HFF-Myc (cell line): Measurements from ENCODE around the gene RAPGEF6.
"Not testable (repeated sequence)": the region's sequence is repeated elsewhere in the genome, so short reads cannot be mapped to it uniquely, and the experiment has no call there.

Source experiments
- DNase-seq: peaks from one replicate; pipeline ENCODE4 v3.0.0-alpha.2; 2011; ENCODE audit warnings: low read depth; ENCODE audit errors: extremely low read depth
- H3K4me3 ChIP-seq: replicated peaks from 2 replicates; pipeline ENCODE4 v1.5.1; 2011; ENCODE audit warnings: low read depth, mild to moderate bottlenecking, control low read depth, low read length
- TF ChIP-seq, protein P1 (sequence below): IDR thresholded peaks from 2 replicates; pipeline ENCODE4 v1.5.1; 2012; ENCODE audit warnings: mild to moderate bottlenecking, low read depth, low read length, control low read depth; ENCODE audit errors: missing control alignments

Gene RAPGEF6, protein sequence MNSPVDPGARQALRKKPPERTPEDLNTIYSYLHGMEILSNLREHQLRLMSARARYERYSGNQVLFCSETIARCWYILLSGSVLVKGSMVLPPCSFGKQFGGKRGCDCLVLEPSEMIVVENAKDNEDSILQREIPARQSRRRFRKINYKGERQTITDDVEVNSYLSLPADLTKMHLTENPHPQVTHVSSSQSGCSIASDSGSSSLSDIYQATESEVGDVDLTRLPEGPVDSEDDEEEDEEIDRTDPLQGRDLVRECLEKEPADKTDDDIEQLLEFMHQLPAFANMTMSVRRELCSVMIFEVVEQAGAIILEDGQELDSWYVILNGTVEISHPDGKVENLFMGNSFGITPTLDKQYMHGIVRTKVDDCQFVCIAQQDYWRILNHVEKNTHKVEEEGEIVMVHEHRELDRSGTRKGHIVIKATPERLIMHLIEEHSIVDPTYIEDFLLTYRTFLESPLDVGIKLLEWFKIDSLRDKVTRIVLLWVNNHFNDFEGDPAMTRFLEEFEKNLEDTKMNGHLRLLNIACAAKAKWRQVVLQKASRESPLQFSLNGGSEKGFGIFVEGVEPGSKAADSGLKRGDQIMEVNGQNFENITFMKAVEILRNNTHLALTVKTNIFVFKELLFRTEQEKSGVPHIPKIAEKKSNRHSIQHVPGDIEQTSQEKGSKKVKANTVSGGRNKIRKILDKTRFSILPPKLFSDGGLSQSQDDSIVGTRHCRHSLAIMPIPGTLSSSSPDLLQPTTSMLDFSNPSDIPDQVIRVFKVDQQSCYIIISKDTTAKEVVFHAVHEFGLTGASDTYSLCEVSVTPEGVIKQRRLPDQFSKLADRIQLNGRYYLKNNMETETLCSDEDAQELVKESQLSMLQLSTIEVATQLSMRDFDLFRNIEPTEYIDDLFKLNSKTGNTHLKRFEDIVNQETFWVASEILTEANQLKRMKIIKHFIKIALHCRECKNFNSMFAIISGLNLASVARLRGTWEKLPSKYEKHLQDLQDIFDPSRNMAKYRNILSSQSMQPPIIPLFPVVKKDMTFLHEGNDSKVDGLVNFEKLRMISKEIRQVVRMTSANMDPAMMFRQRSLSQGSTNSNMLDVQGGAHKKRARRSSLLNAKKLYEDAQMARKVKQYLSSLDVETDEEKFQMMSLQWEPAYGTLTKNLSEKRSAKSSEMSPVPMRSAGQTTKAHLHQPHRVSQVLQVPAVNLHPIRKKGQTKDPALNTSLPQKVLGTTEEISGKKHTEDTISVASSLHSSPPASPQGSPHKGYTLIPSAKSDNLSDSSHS (N-terminal part only)

GRCh38 chr5:131634996-131635683 is at the start of gene RAPGEF6:
Gene RAPGEF6 (minus strand): TSS chr5:131635229. CDS start chr5:131635030, 199 bp downstream.
- TF ChIP-seq, protein P1, sequence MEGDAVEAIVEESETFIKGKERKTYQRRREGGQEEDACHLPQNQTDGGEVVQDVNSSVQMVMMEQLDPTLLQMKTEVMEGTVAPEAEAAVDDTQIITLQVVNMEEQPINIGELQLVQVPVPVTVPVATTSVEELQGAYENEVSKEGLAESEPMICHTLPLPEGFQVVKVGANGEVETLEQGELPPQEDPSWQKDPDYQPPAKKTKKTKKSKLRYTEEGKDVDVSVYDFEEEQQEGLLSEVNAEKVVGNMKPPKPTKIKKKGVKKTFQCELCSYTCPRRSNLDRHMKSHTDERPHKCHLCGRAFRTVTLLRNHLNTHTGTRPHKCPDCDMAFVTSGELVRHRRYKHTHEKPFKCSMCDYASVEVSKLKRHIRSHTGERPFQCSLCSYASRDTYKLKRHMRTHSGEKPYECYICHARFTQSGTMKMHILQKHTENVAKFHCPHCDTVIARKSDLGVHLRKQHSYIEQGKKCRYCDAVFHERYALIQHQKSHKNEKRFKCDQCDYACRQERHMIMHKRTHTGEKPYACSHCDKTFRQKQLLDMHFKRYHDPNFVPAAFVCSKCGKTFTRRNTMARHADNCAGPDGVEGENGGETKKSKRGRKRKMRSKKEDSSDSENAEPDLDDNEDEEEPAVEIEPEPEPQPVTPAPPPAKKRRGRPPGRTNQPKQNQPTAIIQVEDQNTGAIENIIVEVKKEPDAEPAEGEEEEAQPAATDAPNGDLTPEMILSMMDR, result no peak
- DNase-seq, result peak; percentile 100
- peak within 1 kb of the TSS; percentile 79 for H3K4me3 ChIP-seq

DNA sequence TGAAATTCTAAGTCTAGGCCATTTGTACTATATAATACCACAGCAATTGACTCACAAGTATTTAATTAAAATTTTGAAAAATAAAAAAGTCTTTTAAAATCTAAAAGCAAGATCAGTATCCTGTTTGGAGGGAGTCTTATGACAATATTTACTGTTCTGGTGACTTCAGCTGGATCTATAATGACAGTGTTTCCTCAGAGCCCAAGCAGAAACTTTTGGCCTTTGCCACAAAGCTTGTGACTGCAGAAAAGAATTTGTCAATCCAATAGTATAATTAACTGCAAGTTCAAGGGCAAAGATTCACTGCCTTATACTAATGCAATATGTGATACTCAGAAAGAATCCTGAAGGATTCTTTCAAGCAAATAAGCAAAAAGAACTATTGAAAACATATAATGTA is 49.6 kb upstream of the RAPGEF6 start:
- TF ChIP-seq, protein P1, result no peak
- no peak overlapping the region for H3K4me3 ChIP-seq

DNA sequence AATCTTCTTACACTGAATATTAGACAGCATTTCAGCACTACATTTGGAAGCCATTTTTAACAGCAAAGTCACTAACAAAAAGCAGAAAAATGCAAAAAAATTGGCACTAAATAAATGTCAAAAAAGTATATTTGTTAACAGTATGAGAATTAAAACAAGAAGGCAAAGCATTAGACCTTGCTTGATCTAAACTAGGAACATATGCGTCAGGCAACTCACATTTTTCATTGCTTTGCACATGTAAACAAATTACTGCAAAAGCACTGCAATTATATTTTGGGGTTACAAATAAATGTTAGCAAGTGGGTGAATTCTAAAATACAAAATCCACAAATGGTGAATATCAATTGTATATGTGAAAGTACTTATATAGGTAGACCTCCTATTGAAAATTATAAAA is 49.0 kb upstream of the RAPGEF6 start:
- H3K4me3 ChIP-seq, result no peak overlapping the region
- DNase-seq, result no peak
- TF ChIP-seq, protein P1, result no peak

More for the DNA sequence above, 49.6 kb upstream of the RAPGEF6 start:
- DNase-seq, result no peak

DNA sequence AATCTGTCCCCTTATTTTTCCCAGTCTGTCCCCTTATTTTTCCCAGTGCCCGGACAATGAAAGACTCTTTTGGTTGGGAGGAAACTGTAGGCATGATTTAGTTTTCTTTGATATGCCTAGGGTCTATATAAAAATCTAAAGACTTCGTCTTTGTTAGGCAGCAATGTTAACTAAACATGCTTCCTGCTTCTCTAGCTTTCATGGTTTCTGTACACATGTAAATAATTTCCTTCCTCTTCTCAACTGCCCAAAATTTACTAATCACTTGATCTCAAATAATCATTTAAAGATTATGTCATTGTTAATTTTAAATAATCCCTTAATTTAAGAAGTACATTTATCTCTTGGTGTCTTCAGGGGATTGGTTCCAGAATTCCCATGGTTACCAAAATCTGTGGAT is 47.8 kb upstream of the RAPGEF6 start:
- H3K4me3 ChIP-seq, result no peak overlapping the region
- TF ChIP-seq, protein P1, result no peak
- no peak for DNase-seq

DNA sequence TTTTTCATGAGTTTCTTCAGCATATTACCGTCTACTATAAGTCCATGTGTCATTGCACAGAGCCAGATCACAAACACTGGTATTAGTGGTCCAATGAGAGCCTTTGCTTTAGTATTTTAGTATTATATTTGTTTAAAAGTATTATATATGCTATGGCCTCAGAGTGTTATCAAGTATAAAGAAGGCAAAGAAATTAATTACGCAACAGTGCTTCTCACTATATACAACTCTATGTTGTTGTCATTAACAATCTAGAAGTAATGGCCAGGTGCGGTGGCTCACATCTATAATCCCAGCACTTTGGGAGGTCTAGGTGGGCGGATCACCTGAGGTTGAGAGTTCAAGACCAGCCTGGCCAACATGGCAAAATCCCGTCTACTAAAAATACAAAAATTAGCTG is 47.1 kb upstream of the RAPGEF6 start:
- DNase-seq, result no peak
- TF ChIP-seq, protein P1, result no peak
- H3K4me3 ChIP-seq, result no peak overlapping the region

DNA sequence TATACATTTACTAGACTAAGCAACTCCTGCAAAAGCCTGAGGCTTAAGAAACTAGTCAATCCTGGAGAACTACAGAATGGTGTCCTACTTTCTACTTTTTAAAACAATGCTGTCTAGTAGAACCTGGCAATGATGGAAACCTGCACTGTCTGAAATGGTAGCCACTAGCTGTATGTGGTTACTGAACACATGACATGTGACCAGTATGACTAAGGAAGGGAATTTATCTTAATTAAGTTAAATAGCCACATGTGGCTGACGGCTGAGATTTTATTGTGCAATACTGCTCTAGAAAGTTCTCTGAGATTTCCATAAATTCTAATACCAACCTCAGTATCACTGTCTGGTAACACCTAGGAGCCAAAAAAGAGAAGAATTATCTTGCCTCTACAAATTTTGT is 44.9 kb upstream of the RAPGEF6 start:
- peak; percentile 42 for DNase-seq
- TF ChIP-seq, protein P1, result no peak
- no peak overlapping the region for H3K4me3 ChIP-seq

- not testable (repeated sequence) for H3K4me3 ChIP-seq, DNase-seq
Measured at GRCh38 chr5:131678273-131678672, 43.2 kb upstream of the RAPGEF6 start.
